Measurements from ENCODE around the gene KIF11. TPM values are rescaled to one million over a fixed set of nuclear protein-coding genes. Genes with fewer than 3 reads are reported as not detected.
"Not testable (repeated sequence)": the region's sequence is repeated elsewhere in the genome, so short reads cannot be mapped to it uniquely, and the experiment has no call there.

The KIF11 gene
- total RNA-seq, 2 experiments from 2014 or later: 53.7 to 55.2 TPM

DNA sequence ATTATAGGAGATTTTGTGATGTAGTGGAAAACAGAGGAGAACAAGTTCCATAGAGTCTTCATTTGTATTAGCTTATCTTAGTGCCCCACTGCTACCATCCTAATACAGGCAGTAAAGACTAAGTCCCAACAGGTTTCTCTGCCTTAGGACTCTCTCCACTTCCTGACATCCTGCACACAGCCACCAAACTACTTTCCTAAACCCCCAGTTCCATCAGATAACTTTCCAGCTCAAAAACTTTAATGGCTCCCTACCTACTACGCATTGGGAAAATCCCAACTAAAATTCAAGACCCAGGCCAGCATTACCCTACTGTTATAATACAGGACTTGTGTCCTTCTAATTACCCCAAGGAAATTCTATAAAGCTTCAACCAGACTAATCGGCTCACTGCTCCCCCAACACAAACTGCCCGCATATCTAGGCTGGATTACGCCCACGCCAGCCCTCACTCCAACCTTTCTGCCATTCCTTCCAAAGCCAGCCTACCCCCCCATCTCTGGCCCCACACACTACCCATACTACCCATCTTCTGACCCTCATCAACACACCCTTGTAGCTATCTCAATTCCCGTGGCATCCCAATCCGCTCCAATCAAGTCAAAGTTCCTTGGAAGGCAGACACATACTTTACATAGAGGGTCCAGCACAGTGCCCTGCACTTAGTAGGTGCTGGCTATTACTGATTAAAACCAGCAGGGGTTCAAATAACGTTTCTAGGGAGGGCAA is 20.4 kb upstream of the KIF11 start:
- Mint-ChIP-seq H3K4me1 (peaks cover 21% of the 10 kb centered on the region), H3K27ac (no peak overlapping the region), H3K36me3 (peaks cover 9% of the 10 kb centered on the region)

DNA sequence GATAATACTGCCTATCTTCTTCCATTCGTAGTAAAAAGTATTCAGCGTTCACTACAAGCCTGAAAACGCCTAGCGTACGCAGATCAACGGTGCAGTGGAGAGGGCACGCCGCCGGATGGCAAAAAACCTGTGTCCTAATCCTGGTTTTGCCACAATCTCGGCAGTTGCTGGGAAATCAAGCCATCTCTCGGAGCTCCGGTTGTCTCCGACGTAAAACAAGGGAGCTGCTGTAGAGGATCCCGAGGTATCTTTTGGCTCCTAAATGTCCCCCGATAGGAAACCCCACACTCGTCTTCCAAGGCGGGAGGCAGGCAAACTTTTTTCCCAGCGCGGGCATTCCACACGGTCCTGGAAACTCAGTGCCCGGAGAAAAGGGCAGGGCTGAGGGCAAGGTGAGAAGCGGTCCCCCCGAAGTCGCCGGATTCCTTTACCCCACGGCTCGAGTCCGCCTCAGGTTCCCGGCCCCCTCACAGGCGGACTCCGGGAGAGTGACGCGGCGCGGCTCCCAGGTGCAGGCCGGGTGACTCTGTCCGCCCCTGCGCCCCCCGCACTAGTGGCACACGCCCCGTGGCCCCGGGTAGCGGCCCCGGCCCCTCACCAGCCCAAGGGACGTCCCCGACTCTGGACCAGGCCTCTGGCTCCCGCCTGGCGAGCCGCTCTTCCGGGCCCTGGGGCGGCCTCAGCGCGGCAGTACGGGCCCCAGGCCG is 19.7 kb upstream of the KIF11 start:
- ATAC-seq (ENCODE audit: low read depth) (peak; percentile 35), DNase-seq (no peak)
- POLR2A ChIA-PET: interaction anchor here (1.0 to 4.4 kb wide), 4 partner anchors 12 to 56 kb away, joined by 3 to 35 read pairs (median 8); no protein-coding TSS in a partner anchor
- Mint-ChIP-seq H3K36me3 (peaks cover 9% of the 10 kb centered on the region), H3K27ac (peak overlapping the region; percentile 70), H3K27me3 (peaks cover 2% of the 10 kb centered on the region), H3K4me1 (peaks cover 17% of the 10 kb centered on the region), H3K4me3 (peak overlapping the region; percentile 60), H3K9me3 (no peaks in the 10 kb centered on the region)

More for the DNA sequence above, 20.4 kb upstream of the KIF11 start:
- peak overlapping the region; percentile 60 for H3K4me3 Mint-ChIP-seq
- no peak for DNase-seq
- H3K27me3 Mint-ChIP-seq: peaks cover 2% of the 10 kb centered on the region
- POLR2A ChIA-PET: interaction anchor here (2.1 to 4.4 kb wide), 2 partner anchors 18 to 56 kb away, joined by 13 to 35 read pairs; no protein-coding TSS in a partner anchor
- ATAC-seq (ENCODE audit: low read depth): no peak
- H3K9me3 Mint-ChIP-seq: no peaks in the 10 kb centered on the region

DNA sequence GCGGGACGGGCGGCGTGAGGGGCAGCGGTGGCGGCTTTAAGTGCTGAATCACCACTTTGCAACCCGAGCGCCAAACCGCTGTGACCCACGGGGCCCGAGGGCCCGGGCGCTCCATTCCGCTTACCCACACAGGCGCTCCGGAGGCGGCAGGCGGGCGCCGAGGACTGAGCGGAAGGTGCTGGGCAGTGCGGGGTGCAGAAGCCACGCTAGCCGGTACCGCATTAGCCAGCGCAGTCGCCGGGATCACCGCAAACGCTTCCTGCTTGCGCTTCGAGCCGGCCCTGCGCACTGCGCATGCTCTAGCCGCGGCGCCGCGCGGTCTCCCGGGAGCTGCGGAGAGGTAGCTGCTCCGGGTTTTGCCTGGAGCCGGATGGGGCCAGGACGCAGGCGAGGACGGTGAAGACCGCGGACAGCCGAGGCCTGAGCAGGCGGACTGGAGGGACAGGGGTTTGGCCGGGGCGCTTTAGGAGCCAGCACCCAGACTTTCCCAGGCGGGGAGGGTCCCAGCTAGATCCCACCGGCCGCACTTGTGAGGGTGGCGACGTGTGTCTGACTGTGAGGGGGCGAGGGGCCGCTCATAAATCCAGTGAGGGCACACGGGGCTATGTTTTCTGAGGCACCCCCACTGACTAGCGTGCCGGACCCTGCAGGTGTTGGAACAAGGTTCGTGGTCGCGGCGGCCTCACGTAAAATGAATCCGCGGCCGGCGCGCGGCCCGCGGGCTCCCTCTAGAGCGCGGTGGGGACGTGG is 19.0 kb upstream of the KIF11 start, which contains the start of gene IDE:
Gene IDE, minus strand, starts transcription at position 296 of the 750 bp plus-strand sequence. Its CDS starts 74 bp downstream, at position 222.
- H3K27me3 Mint-ChIP-seq: peaks cover 2% of the 10 kb centered on the region
- H3K27ac Mint-ChIP-seq: peak within 1 kb of the TSS; percentile 84
- POLR2A ChIA-PET: interaction anchor here (0.8 to 4.4 kb wide), 7 partner anchors 13 to 59 kb away, joined by 3 to 35 read pairs (median 3); no protein-coding TSS in a partner anchor
- H3K4me1 Mint-ChIP-seq: peaks cover 17% of the 10 kb centered on the region
- peaks cover 8% of the 10 kb centered on the region for H3K36me3 Mint-ChIP-seq
- no peaks in the 10 kb centered on the region for H3K9me3 Mint-ChIP-seq
- peak within 1 kb of the TSS; percentile 60 for H3K4me3 Mint-ChIP-seq
- DNase-seq (peak; percentile 89), ATAC-seq (ENCODE audit: low read depth) (peak; percentile 83)

DNA sequence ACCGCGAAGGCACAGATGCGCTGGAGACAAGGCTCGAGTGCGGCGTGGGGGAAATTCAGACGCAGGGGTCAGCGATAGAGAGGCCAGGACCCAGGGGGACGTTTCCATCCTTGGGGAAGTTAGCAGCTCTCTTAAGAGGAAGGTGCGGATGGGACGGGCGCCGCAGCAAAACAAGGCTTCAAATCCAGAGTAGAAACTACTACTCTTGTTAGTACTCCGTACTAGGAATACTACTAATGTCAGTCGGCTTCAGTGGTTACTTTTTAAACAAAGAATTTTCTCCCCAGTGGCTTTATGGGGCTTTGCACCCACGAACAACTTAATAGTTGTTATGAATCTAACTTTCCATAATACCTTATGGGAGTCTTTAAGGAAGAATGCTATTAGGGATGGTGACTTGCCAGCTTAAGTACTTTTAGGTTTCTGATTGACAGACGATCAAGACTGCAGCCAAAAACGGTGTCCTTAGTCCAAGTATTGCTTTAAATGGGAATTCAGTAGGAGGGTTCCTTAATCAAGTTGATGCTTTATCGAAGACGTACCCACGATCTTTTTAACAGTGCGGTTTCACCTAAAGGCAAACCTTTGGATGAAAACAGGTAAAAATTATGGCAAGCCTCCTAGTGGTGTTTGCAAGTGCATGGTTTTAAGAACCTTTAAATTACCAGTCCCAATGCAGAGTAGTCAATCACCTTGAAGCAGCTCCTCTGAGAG is 18.2 kb upstream of the KIF11 start:
- Mint-ChIP-seq H3K4me1 (peaks cover 16% of the 10 kb centered on the region), H3K9me3 (no peaks in the 10 kb centered on the region), H3K4me3 (peak overlapping the region; percentile 60), H3K27me3 (peaks cover 2% of the 10 kb centered on the region), H3K27ac (peak overlapping the region; percentile 84), H3K36me3 (peaks cover 4% of the 10 kb centered on the region)
- peak; percentile 17 for ATAC-seq (ENCODE audit: low read depth)
- no peak for DNase-seq
- POLR2A ChIA-PET: interaction anchor here (0.8 to 4.4 kb wide), 7 partner anchors 13 to 60 kb away, joined by 3 to 35 read pairs (median 3); no protein-coding TSS in a partner anchor

DNA sequence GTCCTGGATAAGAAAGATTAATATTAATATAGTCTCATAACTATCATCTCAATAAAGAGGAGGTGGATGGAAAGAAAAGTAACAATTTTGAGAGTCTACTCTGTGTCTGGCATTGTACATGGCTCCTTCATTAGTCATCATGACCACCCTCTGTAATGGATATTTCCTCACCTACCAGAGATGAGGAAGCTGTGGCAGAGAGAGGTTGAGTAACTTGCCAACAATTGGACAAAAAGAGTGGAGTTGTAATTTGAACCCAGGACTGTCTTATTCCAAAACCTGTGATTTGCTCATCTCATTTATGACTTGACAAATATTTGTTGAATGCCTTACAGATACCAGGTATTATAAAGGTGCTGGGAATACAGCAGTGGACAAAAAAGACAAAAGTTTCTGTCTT is 17.0 kb upstream of the KIF11 start:
- peaks cover 16% of the 10 kb centered on the region for H3K4me1 Mint-ChIP-seq
- ATAC-seq (ENCODE audit: low read depth): no peak
- H3K36me3 Mint-ChIP-seq: peaks cover 2% of the 10 kb centered on the region
- no peak for DNase-seq
- H3K4me3 Mint-ChIP-seq: no peak overlapping the region
- H3K27ac Mint-ChIP-seq: no peak overlapping the region
- H3K27me3 Mint-ChIP-seq: peaks cover 2% of the 10 kb centered on the region
- POLR2A ChIA-PET: no interaction called here
- no peaks in the 10 kb centered on the region for H3K9me3 Mint-ChIP-seq

DNA sequence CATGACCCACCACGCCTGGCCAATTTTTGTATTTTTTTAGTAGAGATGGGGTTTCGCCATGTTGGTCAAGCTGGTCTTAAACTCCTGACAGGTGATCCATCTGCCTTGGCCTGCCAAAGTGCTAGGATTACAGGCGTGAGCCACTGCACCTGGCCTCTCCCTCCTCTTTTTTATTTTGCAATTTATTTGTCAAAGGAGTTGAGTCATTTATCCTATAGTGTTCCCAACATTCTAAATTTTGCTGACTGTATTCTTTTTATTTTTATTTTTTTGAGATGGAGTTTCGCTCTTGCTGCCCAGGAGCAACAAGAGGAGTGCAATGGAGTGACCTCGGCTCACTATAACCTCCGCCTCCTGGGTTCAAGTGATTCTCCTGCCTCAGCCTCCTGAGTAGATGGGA is 10.6 kb upstream of the KIF11 start:
- H3K36me3 Mint-ChIP-seq; H3K9me3 Mint-ChIP-seq; H3K4me3 Mint-ChIP-seq; H3K4me1 Mint-ChIP-seq; H3K27ac Mint-ChIP-seq; H3K27me3 Mint-ChIP-seq; POLR2A ChIA-PET; ATAC-seq (ENCODE audit: low read depth); DNase-seq: not testable (repeated sequence)

DNA sequence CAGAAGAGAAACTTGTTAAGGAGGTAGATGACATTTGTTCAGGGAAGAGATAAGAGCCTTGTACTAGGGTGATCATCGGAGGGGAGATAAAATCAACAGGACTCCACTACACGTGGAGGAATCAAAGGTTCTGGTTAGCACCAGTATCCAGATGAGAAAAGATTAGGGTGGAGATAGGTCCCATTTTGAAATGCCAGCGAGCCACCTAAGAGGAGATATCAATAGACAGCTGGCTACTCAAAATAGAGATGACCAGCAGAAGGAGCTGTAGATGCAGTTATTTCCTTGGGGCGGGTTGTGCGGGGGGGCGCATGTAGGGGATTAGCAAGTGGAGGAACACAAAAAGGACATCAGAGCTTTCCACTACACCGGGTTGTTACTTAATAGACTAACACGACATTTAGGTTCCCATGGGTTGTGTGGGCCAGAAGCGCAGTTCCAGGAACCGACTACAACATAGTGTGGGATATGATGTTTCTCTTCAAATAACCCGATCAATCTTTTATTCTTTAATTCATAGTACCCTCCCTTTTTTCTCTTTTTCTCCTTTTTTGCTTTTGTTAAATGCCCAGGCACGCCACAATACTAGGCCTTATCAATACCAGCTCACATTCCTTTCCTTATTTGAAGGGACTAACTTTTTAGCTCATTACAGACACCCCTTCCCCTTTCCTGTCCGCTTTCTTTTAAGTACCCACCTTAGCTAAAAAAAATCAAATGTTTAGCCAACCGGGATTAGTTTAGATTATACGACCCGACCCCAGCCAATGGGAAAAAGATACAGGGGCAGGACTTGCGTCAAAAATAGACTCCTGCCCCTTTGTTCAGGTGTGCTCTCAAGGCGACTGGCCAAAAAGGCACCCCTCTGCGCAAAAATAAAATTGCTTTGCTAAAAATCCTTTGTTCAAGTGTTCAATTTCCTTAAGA is 2.0 kb upstream of the KIF11 start:
- Mint-ChIP-seq H3K27me3 (peaks cover 2% of the 10 kb centered on the region), H3K36me3 (peaks cover 5% of the 10 kb centered on the region), H3K9me3 (no peaks in the 10 kb centered on the region), H3K4me1 (peaks cover 26% of the 10 kb centered on the region), H3K4me3 (peak overlapping the region; percentile 97), H3K27ac (peak overlapping the region; percentile 99)
- peak; percentile 20 for ATAC-seq (ENCODE audit: low read depth)
- DNase-seq: peak; percentile 37
- POLR2A ChIA-PET: interaction anchor here (0.5 to 4.9 kb wide), 7 partner anchors 9 to 1340 kb away, joined by 4 to 35 read pairs (median 8); partner anchors contain the start of genes CPEB3, EXOC6, IDE and MARCHF5

DNA sequence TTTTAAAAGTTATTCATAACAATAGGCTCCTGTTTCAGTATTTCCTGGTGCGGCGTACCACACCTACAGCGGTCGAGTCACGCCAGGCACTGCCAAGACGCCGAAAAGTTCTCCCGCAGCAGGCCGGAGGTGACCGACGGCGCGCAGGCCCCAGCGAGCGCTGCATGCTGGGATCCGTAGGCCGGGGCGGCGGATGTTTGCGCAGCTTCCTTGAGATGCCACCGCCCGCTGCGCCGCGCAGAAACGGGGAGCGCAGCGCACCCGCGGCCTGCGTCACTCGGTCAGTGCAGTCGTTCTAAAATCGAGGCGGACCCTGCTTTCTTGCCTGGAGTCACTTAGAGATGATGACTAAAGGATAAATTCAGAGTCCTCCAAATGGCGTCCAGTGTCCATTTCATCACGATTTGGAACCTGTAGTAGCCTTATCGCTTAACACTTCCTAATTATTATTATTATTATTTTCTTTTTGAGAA is 1.3 kb upstream of the KIF11 start:
- Mint-ChIP-seq H3K36me3 (peaks cover 10% of the 10 kb centered on the region), H3K4me1 (peaks cover 29% of the 10 kb centered on the region), H3K4me3 (peak overlapping the region; percentile 97), H3K27me3 (peaks cover 2% of the 10 kb centered on the region), H3K9me3 (no peaks in the 10 kb centered on the region), H3K27ac (peak overlapping the region; percentile 99)
- ATAC-seq (ENCODE audit: low read depth) (peak; percentile 88), DNase-seq (peak; percentile 91)
- POLR2A ChIA-PET: interaction anchor here (0.8 to 4.9 kb wide), 6 partner anchors 8 to 301 kb away, joined by 4 to 35 read pairs (median 8); partner anchors contain the start of genes CPEB3, EXOC6, IDE and MARCHF5

DNA sequence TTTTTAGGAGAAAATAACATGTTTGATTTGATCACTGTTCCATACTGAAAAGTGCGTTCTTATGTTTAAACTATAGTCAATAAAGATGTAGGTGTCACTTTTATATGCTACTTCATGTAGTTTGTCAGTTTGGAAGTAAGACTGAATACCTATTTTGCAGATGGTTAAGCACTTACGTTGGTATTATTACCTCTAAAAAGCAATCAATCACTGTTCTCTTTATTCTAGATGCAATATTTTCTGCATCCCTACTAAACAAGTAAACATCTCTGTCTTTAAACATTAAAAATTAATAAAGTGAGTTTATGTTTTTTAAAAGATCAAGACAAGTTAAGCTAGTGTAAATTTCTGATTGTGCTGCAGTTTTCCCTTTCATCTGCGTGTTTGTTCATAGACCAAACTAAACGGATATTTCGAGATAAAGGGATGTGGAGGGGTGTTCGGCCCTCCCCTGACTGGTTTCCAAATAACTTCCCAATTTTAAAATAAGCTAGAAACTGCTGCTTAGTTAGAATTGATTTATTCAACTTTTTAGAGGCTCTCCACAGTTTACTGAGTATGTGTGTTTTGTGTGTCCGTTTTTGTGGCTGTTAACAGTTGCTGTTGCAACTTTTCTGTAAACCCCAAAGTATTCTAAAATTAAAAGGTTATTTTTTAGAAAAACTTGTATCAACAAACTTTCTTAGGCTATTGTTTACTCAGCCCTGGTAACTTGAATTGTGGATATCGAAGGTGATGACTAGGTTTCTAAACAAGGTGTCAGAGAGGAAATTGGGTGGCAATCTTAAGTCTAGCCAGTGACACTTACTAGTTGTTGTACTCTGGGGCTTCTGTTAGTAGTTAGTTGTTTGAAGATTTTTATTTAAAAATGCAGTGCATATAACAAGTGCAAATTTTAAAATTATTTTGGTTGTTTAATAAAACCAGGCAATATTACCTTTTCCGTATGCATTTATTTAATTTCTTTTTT is 974 bp downstream of the KIF11 start:
- DNase-seq (no peak), ATAC-seq (ENCODE audit: low read depth) (no peak)
- Mint-ChIP-seq H3K9me3 (no peaks in the 10 kb centered on the region), H3K36me3 (peaks cover 22% of the 10 kb centered on the region), H3K4me1 (peaks cover 43% of the 10 kb centered on the region), H3K27me3 (no peaks in the 10 kb centered on the region), H3K27ac (peak overlapping the region; percentile 99), H3K4me3 (peak overlapping the region; percentile 97)
- POLR2A ChIA-PET: interaction anchor here (1.0 kb wide), 2 partner anchors 10 to 20 kb away, joined by 3 read pairs; partner anchors contain the start of gene IDE

DNA sequence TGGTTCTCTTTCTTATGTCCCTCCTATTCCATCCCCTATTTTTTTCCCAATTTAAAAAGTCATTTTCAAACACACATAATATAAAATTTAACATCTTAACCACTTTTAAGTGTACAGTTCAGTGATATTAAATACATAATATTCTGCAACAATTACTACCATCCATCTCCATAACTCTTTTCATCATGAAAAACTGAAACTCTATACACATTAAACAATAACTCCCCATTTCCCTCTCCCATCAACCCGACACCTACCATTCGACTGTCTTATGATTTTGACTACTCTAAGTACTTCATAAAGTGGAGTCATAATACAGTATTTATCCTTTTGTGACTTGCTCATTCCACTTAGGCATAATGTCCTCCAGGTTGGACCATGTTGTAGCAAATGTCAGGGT is 2.6 kb downstream of the KIF11 start:
- H3K27me3 Mint-ChIP-seq: no peaks in the 10 kb centered on the region
- H3K4me1 Mint-ChIP-seq: peaks cover 40% of the 10 kb centered on the region
- DNase-seq: no peak
- peak overlapping the region; percentile 27 for H3K27ac Mint-ChIP-seq
- no peak for ATAC-seq (ENCODE audit: low read depth)
- H3K4me3 Mint-ChIP-seq: peak overlapping the region; percentile 97
- POLR2A ChIA-PET: no interaction called here
- no peaks in the 10 kb centered on the region for H3K9me3 Mint-ChIP-seq
- peaks cover 24% of the 10 kb centered on the region for H3K36me3 Mint-ChIP-seq

DNA sequence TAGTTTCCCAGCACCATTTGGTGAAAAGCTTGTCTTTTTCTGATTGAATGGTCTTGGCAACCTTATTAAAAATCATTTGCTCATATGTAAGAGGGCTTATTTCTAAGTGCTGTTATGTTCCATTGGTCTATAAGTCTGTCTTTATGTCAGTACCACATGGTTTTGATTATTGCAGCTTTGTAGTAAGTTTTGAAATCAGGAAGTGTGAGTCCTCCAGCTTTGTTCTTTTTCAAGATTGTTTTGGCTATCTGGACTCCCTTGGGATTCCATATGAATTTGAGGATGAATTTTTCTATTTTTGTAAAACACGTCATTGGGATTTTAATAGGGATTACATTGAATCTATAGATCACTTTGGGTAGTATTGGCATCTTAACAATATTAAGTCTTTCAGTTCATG is 5.4 kb downstream of the KIF11 start:
- ATAC-seq (ENCODE audit: low read depth): no peak
- peaks cover 44% of the 10 kb centered on the region for H3K36me3 Mint-ChIP-seq
- no peak overlapping the region for H3K4me3 Mint-ChIP-seq
- H3K9me3 Mint-ChIP-seq: no peaks in the 10 kb centered on the region
- no peak overlapping the region for H3K27ac Mint-ChIP-seq
- H3K27me3 Mint-ChIP-seq: no peaks in the 10 kb centered on the region
- POLR2A ChIA-PET: no interaction called here
- peaks cover 38% of the 10 kb centered on the region for H3K4me1 Mint-ChIP-seq
- no peak for DNase-seq
